GM11168 (cell line): ENCODE measurements around the gene CRCP.

ENCODE experiments used
- in situ Hi-C: fragments of 300-500 bp; cut with MboI; formaldehyde crosslinking; loops from one replicate; pipeline ENCODE4 v1.12.0; 2022; ENCODE audit warnings: low sequenced_read_pairs; ENCODE audit not compliant: unreplicated experiment

Gene CRCP

DNA sequence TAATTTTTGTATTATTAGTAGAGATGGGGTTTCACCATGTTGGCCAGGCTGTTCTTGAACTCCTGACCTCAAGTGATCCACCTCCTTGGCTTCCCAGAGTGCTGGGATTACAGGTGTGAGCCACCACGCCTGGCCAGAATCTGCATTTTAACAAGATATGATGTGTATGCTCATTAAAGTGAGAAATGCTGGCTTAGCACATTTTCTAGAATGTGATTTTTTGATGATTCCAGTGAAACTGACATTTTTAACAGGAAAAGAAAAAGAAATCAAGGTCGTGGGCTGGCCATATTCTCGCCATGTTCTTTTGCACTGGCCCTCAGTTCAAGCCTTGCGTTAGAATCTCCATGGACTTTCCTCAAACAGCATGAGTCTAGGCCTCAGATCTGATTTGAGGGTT lies 72.3 kb downstream of the CRCP start:
- in situ Hi-C loops = no loop called here

GRCh38 chr7:66187905-66188304 lies 73.3 kb downstream of the CRCP start:
- in situ Hi-C loops = no loop called here

DNA sequence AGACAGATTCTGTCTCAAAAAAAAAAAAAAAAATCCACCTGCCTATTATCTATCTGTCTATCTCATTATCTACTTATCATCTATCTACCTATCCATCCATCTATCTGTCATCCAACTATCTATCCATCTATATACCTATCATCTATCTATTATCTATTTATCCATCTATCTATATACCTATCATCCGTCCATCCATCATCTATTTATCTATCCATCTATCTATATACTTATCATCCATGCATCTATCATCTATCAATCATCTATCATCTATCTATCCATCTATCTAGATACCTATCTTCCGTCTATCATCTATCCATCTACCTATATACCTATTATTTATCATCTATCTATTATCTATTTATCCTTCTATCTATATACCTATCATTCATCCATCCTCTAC lies 74.0 kb downstream of the CRCP start:
- in situ Hi-C loops = no loop called here

GRCh38 chr7:66189695-66190503 lies 75.3 kb downstream of the CRCP start:
- in situ Hi-C loops = no loop called here

DNA sequence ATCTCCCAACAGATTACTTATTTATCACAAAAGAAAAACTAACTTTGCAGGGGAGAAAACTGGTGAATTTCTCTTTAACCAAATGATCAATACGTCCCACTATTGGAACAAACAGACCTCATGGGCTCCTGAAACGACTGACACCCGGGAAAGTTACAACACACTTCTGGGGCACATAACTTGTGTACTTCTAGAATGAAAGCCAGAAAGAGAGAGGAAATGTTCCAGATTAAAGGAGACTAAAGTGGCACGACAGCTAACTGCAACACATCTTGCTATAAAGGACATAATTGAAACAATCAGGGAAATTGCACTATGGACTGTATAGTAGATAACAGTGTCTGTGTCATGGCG lies 75.8 kb downstream of the CRCP start:
- in situ Hi-C loops = no loop called here

DNA sequence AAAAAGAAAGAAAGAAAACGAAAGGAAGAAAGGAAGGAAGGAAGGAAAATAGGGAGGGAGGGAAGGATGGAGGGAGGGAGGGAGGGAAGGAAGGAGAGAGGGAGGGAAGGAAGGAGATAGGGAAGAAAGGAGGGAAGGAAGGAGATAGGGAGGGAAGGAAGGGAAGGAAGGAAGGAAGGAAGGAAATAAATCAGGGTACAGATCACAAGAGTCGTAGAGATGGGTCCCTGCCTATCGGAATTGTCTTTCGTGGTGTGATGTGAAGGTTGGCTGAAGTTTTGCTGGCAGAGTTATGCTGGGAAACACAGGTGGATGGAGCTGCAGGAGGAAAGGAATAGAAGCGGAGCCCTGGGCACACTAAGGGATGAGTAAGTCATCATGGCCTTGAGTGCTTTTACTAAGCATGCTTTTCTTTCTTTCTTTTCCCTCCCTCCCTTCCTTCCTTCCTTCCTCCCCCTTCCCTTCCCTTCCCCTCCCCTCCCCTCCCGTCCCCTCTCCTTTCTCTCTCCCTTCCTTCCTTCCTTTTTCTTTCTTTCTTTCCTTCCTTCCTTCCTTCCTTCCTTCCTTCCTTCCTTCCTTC lies 78.6 kb downstream of the CRCP start:
- in situ Hi-C loops = no loop called here

DNA sequence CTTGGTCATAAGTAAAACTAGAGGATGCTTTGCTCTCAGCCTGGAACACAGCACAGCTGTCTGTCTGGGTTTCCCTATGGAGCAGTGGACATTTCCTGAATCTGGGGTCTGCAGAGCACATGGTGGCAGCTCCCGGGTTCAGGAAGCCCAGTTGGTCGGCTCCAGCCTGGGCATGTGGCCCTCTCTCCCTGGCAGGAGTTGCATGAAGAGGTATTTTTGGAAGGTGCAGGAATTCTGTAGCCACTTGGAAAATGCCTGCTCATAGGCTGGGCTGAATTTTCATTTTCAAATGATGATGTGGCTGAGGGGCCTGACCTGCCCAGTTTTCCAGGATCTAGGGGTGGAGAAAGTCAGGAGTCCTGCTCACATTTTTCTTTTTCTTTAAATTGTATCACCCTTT lies 83.8 kb downstream of the CRCP start:
- in situ Hi-C loops = no loop called here

GRCh38 chr7:66198956-66199355 lies 84.3 kb downstream of the CRCP start:
- in situ Hi-C loops = no loop called here

DNA sequence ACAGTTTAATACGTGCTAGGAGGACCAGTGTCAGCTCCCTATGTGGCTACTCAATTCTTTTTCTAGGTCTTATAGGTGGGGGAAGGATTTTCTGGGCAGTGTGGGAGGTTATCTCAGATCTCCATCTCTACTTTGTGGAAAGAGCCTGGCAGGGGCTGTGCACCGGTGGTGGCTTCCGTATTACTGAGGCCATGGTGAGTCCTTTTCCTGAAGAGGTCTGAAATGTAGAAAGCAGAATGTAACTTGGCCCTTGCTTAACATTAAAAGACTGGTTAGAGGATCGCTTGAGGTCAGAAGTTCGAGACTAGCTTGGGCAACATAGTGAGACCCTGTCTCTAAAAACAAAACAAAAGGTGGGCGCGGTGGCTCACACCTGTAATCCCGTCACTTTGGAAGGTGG lies 87.8 kb downstream of the CRCP start:
- in situ Hi-C loops = no loop called here
